Progenitor cell of endocrine pancreas (in vitro differentiated cells): Measurements from ENCODE around the gene ARHGAP8. TPM values are rescaled to one million over a fixed set of nuclear protein-coding genes. Genes with fewer than 3 reads are reported as not detected.

Experiments
- DNase-seq: peaks from one replicate; pipeline ENCODE4 v3.0.0; 2021; ENCODE audit warnings: low spot score; ENCODE audit not compliant: unreplicated experiment
- H3K27ac Mint-ChIP-seq: 2 replicates; pipeline ENCODE4 v1.8.0; 2021; ENCODE audit warnings: mild to moderate bottlenecking, moderate library complexity, mixed read lengths
- H3K27me3 Mint-ChIP-seq: 2 replicates; pipeline ENCODE4 v1.8.0; 2021; ENCODE audit warnings: mixed read lengths
- H3K36me3 Mint-ChIP-seq: 2 replicates; pipeline ENCODE4 v1.8.0; 2022; ENCODE audit warnings: mixed read lengths; ENCODE audit not compliant: insufficient read depth
- H3K4me1 Mint-ChIP-seq: 2 replicates; pipeline ENCODE4 v1.8.0; 2021; ENCODE audit warnings: low read depth, mixed read lengths
- H3K4me3 Mint-ChIP-seq: 2 replicates; pipeline ENCODE4 v1.8.0; 2021; ENCODE audit warnings: low read depth, mild to moderate bottlenecking, moderate library complexity, mixed read lengths
- H3K9me3 Mint-ChIP-seq: 2 replicates; pipeline ENCODE4 v1.8.0; 2021; ENCODE audit warnings: low read depth, mixed read lengths
- CTCF ChIP-seq: fragments of 200-600 bp; sonication (generic); IDR thresholded peaks from one replicate; pipeline ENCODE4 v1.5.0; 2021; ENCODE audit warnings: antibody characterized with exemption, mild to moderate bottlenecking; ENCODE audit not compliant: unreplicated experiment
- total RNA-seq: library from RNA; stranded (reverse); gene quantifications from 2 replicates; pipeline ENCODE4 v1.2.1, GENCODE V29; 2021

The ARHGAP8 gene
- total RNA-seq, 1 donor from 2014 or later, result 100 TPM

GRCh38 chr22:44839721-44840120 is 87.3 kb downstream of the ARHGAP8 start:
- Mint-ChIP-seq H3K9me3 (peaks cover 2% of the 10 kb centered on the region), H3K36me3 (peaks cover 16% of the 10 kb centered on the region), H3K27ac (no peak overlapping the region), H3K4me3 (no peak overlapping the region), H3K4me1 (no peaks in the 10 kb centered on the region), H3K27me3 (no peaks in the 10 kb centered on the region)
- no peak for TF ChIP-seq CTCF
- no peak for DNase-seq

- Mint-ChIP-seq H3K27me3 (no peaks in the 10 kb centered on the region), H3K9me3 (no peaks in the 10 kb centered on the region), H3K27ac (peak overlapping the region; percentile 35), H3K36me3 (peaks cover 15% of the 10 kb centered on the region), H3K4me1 (no peaks in the 10 kb centered on the region), H3K4me3 (no peak overlapping the region)
- DNase-seq, result no peak
- TF ChIP-seq CTCF, result no peak
Observed at GRCh38 chr22:44840611-44841322, 88.4 kb downstream of the ARHGAP8 start.

GRCh38 chr22:44842417-44842816 is 90.0 kb downstream of the ARHGAP8 start:
- TF ChIP-seq CTCF, result no peak
- no peak for DNase-seq
- no peaks in the 10 kb centered on the region for H3K4me1 Mint-ChIP-seq
- no peaks in the 10 kb centered on the region for H3K27me3 Mint-ChIP-seq
- H3K9me3 Mint-ChIP-seq, result no peaks in the 10 kb centered on the region
- no peak overlapping the region for H3K4me3 Mint-ChIP-seq
- H3K27ac Mint-ChIP-seq, result no peak overlapping the region
- H3K36me3 Mint-ChIP-seq, result peaks cover 11% of the 10 kb centered on the region

GRCh38 chr22:44845191-44845590 is 92.8 kb downstream of the ARHGAP8 start:
- Mint-ChIP-seq H3K36me3 (peaks cover 17% of the 10 kb centered on the region), H3K4me1 (no peaks in the 10 kb centered on the region), H3K27me3 (no peaks in the 10 kb centered on the region), H3K27ac (no peak overlapping the region), H3K9me3 (no peaks in the 10 kb centered on the region), H3K4me3 (no peak overlapping the region)
- TF ChIP-seq CTCF, result no peak
- DNase-seq, result no peak

GRCh38 chr22:44845796-44846720 is 93.7 kb downstream of the ARHGAP8 start:
- Mint-ChIP-seq H3K9me3 (no peaks in the 10 kb centered on the region), H3K27me3 (no peaks in the 10 kb centered on the region), H3K27ac (no peak overlapping the region), H3K4me1 (no peaks in the 10 kb centered on the region), H3K36me3 (peaks cover 17% of the 10 kb centered on the region), H3K4me3 (no peak overlapping the region)
- TF ChIP-seq CTCF, result no peak
- no peak for DNase-seq
